Measurements from ENCODE around the gene MTIF2. TPM values are rescaled to one million over a fixed set of nuclear protein-coding genes. Genes with fewer than 3 reads are reported as not detected.
A peak's percentile ranks its signal among the peaks of the same experiment; 100 is the strongest.
"Not testable (repeated sequence)": the region's sequence is repeated elsewhere in the genome, so short reads cannot be mapped to it uniquely, and the experiment has no call there.

Gene MTIF2
- total RNA-seq, 1 experiment from 2014 or later: 41.2 TPM

DNA sequence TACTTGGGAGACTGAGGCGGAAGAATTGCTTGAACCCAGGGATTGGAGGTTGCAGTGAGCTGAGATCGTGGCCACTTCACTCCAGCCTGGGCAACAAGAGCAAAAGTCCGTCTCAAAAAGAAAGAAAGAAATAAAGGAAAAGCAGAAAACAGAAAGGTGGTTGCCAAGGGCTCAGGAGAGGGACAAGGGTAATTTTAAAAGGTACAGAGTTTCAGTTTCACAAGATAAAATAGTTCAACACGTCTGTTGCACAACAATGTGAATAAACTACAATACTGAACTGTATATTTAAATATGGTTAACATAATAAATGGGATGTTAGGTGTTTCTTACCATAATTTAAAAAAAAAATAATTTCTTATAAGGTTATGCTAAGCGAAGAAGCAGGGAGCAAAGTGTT is 23.6 kb downstream of the MTIF2 start:
- in situ Hi-C loops (cut with HindIII; ENCODE audit: low sequenced_read_pairs): no loop called here
- no peak for DNase-seq (ENCODE audit: low spot score)

DNA sequence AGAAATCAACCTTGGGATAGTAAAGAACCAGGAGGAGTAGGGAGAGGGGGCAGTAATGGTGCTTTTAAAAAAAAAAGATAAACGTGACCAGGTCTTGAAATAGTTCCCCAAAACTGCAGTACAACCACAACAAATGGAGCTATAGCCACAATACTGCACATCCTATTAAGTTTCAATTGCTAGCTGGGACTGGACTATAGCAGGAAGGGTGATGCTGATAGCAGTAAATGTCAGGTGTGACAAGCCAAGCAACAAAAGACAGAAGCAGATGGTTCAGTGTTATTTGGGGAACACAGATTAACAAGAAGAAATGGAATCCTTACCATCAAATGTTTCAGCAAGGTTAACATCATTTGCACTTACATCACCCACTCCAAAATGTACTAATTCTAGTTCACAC is 26.4 kb downstream of the MTIF2 start:
- DNase-seq (ENCODE audit: low spot score): no peak
- in situ Hi-C loops (cut with HindIII; ENCODE audit: low sequenced_read_pairs): no loop called here

DNA sequence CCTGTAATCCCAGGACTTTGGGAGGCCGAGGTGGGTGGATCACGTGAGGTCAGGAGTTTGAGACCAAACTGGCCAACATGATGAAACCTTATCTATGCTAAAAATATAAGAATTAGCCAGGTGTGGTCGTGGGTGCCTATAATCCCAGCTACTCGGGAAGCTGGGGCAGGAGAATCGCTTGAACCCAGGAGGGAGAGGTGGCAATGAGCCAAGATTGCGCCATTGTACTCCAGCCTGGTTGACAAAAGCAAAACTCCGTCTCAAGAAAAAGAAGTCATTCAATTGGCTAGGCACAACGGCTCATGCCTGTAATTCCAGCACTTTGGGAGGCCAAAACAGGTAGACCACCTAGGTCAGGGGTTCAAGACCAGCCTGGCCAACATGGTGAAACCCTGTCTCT is 27.4 kb downstream of the MTIF2 start:
- in situ Hi-C loops (cut with HindIII; ENCODE audit: low sequenced_read_pairs); DNase-seq (ENCODE audit: low spot score): not testable (repeated sequence)

DNA sequence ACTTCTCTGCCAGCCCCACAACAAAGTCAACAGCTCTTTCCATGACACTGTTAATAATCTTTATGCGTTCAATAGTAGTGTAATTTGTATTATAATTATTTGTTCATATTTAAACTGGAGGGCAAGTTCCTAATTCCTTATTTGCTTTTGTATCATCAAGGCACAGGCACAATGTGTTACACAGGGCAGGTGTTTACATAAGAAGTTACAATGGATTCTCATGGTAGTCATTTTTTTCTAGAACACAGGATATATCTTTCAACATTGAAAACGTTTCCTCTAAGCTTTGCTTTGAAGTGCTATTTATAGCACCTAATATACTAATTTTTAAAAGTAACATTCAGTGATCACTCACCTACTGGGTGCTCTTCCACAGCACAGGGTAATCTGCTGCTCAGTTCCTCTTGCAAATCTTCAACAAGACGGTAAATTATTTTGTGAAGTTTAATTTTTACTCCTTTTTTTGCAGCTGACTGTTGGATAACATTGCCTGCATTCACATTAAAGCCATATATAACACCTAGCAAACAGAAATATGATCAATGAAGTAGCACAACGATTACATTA is 29.3 kb downstream of the MTIF2 start:
- in situ Hi-C loops (cut with HindIII; ENCODE audit: low sequenced_read_pairs): no loop called here
- no peak for DNase-seq (ENCODE audit: low spot score)

DNA sequence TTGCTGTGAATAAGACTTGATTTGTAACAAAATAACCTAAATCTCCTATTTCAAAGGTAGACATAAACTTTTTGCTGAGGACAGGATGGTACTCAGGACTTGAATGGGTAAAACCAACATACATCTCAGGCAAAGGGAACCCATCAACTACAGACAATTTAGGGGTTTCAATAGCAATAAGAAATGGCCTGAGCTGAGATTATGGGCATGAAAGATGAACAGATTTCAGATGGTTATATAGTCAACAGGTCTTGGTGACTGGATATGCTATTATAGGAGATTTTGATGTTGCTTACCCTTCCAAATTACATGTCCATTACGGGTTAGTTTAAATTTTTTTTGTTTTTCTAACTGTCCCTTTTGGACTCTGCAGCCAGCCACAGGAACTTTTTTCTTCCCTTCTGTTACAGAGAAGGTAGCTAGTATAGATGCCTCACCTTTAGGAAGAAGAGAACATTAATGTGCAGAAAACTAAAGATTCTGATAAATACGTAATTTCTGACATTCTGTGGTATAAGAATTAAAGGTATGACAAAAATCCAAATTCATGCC is 32.0 kb downstream of the MTIF2 start:
- in situ Hi-C loops (cut with HindIII; ENCODE audit: low sequenced_read_pairs): no loop called here
- no peak for DNase-seq (ENCODE audit: low spot score)

DNA sequence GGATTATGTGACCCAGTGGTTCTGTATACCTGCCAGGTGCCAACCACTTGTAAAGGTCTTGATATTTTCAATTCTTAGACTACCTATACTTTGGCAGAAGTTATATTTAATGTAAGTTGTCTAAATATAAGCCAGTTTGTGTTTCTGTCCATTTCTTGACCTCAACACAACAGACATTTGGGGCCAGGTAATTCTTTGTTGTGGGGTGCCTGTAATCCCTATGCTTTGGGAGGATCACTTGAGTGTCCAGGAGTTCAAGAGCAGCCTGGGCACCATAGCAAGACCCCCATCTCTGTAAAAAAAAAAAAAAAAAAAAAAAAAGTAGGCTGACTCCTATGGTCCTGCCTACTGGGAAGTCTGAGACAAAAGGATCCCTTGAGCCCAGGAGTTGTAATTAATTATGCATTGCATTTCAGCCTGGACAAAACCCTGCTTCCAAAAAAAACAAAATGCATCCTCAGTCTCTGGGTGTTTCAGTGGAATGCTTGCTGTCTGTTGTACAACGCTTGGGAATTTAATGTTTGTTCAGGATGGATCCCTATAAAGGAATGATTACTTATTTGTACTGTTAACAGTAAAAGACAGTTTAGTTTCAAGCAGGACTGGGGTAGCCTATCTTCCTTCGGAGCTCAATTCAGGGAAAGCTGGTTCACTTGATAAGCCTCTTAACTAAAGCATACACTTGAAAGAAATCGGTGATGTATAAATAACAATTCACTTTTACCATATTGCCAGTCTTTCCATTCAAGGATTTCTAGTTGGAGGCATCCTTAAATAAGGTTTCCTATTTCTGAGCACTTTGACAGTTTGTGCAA is 33.1 kb downstream of the MTIF2 start:
- DNase-seq (ENCODE audit: low spot score): no peak
- in situ Hi-C loops (cut with HindIII; ENCODE audit: low sequenced_read_pairs): no loop called here

DNA sequence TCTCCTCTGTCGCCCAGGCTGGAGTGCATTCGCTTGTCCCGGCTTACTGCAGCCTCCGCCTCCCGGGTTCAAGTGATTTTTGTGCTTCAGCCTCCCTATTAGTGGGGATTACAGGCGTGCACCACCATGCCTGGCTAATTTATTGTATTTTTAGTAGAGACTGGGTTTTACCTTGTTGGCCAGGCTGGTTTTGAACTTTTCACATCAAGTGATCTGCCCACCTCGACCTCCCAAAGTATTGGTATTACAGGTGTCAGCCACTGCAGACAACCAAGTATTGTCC is 35.4 kb downstream of the MTIF2 start:
- no peak for DNase-seq (ENCODE audit: low spot score)
- in situ Hi-C loops (cut with HindIII; ENCODE audit: low sequenced_read_pairs): no loop called here

DNA sequence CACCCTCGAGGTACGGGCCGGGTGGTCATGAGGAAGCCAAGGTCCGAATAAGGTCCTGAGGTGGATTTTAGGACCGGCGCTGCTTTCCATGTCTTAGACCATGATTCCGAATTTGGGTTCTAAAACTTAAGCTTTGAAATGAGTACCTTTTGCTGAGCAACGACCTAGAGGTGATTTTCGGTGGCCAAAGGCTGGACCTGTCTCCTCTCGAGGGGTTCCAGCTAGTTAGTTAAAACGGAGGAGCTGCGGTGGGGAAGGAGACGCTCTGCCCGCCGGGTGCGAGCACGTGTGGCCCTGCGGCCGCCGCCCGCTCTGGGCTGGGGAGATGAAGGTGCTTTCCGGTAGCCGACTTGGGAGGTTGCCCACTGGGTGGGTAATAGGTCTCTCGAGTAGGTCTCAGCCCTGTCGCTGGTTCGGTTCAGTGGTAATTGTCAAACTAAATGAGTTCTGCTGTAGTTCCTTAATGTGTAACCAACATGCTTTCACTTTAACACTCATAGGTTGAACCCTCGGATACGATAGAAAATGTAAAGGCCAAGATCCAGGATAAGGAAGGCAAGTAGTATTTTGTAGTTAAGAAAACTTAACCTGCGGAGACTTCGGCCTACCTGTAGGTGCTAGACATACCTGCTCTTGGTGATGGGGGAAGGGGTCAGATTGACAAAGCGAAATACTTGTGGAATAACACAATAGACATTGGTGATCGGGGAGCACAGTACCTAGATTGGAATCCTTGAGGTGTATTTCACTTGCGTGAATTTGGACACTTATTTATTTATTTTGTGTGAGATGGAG is 36.0 kb downstream of the MTIF2 start:
- in situ Hi-C loops (cut with HindIII; ENCODE audit: low sequenced_read_pairs): no loop called here

DNA sequence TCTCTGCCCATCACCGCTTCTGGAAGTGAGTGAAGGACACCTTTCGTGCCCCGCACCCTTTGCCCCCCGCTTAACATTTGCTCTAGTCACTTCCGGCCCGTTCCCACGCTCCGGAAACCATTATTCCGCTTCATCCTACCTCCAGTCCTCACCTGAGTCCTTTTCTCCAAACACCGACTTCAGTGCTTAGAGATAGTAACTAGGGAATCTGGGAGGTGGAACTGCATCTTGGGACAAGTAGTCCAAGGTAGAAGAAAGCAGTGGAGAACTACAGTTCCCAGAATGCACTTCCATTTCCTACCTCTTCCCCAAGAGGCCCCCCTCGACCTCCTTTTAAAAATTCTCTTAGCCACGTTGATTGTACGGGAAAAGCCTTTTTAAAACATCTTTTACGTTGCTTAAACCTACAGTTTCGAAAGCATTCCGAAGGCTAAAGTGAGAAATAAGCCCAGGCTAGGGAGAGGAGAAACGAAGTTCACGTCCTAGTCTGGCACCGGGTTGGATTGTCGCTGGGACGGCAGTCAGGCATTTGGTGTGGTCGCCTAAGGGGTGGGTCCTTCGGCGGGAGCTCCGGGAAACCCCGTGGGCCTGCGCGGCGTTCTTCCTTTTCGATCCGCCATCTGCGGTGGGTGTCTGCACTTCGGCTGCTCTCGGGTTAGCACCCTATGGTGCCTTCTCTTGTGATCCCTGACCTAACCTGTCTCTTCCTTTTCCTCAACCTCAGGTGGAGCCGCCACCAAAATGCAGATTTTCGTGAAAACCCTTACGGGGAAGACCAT is 36.8 kb downstream of the MTIF2 start, which contains the start of the genes CLHC1 and RPS27A:
Gene CLHC1, minus strand, starts transcription at position 210 of the 779 bp plus-strand sequence. CDS start 9,882 bp downstream, outside the sequence.
Gene RPS27A, plus strand, starts transcription at position 605 of the 779 bp plus-strand sequence. Its CDS starts 137 bp downstream, at position 742.
- in situ Hi-C loops (cut with HindIII; ENCODE audit: low sequenced_read_pairs): no loop called here

More for the DNA sequence above, 36.0 kb downstream of the MTIF2 start:
- DNase-seq (ENCODE audit: low spot score): no peak

DNA sequence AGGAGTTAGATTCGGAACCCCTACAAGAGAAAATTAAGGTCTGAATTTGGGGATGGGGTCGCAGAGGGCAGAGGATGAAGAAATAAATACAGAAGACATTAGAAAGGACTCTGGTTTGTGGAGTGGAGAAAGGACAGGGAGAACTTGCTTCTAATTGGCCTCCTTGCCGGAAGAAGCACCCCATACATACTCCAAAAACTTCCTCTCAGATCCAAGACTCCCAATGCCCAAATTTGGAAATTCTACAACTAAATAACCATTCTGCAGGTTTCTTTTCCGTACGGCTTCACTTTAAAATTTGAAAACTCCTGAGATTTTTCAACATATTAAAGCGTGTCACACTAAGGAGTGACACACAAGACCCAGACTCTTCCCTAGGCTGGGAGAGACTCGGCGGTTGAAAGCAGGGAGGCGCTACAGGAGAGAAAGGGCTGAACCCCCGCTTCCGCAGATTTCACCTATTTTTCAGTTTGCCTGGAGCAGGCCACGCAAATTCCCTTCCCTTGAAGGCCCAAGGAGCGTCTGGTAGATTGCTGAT is 37.4 kb downstream of the MTIF2 start:
- in situ Hi-C loops (cut with HindIII; ENCODE audit: low sequenced_read_pairs): no loop called here
- DNase-seq (ENCODE audit: low spot score): no peak

More for the DNA sequence above, 36.8 kb downstream of the MTIF2 start, which contains the start of the genes CLHC1 and RPS27A:
- peak; percentile 99 for DNase-seq (ENCODE audit: low spot score)

DNA sequence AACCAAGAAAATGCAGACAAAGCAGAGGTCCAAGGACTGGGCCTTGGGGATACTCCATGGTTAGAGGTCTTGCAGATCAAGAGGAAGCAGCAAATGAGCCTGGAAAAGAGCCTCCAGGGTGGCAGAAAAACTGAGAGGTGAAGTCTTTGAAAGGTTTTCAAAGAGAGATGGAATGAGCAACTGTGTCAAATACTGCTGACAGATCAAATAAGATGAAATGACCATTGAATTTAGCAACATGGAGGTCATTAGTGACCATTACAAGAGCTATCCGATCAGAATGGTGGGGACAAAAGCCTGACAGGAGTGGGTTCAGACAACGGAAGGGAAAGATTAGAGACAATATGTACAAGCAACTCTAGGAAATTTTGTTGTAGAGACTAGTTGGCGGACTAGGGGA is 38.5 kb downstream of the MTIF2 start:
- no peak for DNase-seq (ENCODE audit: low spot score)
- in situ Hi-C loops (cut with HindIII; ENCODE audit: low sequenced_read_pairs): no loop called here

DNA sequence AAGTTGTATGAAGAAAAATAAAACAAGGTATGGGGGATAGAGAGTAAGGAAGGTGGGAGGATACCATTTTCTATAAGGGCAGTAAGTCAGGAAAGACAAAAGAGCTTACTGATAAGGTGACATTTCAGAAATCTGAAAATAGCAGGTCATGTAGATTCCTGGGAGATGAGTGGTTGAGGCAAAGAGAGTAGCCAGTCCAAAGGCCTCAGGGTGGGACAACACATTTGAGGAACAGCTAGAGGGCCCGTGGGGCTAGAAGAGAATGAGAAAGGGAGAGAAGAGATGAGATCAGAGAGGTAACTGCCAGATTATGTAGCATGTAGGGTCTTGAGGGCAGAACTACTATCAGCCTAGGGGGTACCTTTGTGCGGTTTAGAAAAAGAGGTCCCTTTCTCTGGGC is 39.8 kb downstream of the MTIF2 start:
- DNase-seq (ENCODE audit: low spot score): no peak
- in situ Hi-C loops (cut with HindIII; ENCODE audit: low sequenced_read_pairs): no loop called here

DNA sequence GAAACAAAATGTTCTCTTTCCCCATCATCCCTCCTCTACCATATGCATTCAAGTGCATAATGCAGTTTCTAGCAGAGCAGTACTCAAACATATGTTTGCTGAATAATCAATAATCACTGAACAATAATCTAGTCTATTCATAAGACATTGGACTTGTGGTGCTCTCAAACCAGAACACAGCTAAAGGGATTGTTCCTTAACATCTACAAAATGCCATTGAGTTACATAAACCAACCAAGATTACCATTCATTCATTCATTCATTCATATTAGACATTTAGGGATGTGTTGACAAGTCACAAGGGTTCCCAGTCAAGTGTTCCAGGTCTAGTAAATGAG is 40.8 kb downstream of the MTIF2 start:
- in situ Hi-C loops (cut with HindIII; ENCODE audit: low sequenced_read_pairs): no loop called here
- DNase-seq (ENCODE audit: low spot score): no peak

DNA sequence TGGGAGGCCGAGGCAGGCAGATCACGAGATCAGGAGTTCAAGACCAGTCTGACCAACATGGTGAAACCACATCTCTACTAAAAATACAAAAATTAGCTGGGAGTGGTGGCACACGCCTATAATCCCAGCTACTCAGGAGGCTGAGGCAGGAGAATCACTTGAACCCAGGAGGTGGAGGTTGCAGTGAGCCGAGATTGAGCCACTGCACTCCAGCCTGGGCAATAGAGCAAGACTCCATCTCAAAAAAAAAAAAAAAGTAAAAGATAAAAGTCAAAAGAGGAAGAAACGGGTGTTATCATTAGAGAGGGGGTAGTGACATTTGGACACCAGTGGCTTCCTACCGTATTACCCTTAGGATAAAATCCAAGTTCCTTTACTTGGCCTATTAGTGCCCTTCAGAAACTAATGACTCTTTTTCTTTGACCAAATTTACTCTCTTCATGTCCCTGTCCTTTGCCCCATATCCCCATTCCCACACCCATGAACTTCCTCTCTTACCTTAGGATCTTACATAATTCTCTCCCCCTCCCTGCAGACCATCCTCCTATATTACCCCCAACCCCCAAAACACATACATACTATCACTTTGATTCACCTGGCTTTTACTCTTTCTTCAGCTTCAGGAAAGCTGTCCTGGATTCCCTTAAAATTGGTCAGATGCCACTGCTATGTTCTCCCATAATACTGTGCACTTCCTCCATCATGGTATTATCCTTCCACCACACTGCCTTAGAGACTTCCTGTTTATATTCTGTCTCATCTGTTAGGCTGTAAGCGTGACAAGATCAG is 41.4 kb downstream of the MTIF2 start:
- in situ Hi-C loops (cut with HindIII; ENCODE audit: low sequenced_read_pairs); DNase-seq (ENCODE audit: low spot score): not testable (repeated sequence)

DNA sequence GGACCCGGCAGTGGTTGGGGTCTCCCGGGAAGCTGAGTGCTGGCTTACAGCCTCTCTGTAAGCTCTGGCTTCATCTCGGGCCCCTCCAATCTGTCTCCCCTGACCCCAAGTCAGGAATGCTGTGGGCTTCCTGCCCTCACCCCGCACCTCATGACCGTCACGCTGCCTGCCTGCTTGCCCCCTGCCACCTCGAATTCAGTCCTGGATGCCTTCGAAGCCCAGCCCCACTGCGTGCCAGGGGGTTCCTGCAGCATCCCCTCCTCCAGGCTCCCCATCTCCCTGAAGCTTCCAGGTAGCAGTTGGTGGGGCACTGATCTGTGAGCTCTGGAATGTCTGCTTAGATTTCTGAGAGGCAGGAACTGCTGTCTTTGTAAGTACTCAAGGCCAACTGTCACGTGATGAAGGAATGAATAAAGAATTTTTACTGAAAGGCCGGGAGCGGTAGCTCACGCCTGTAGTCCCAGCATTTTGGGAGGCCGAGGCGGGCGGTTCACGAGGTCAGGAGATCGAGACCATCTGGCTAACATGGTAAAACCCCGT is 43.5 kb downstream of the MTIF2 start:
- no peak for DNase-seq (ENCODE audit: low spot score)
- in situ Hi-C loops (cut with HindIII; ENCODE audit: low sequenced_read_pairs): no loop called here

DNA sequence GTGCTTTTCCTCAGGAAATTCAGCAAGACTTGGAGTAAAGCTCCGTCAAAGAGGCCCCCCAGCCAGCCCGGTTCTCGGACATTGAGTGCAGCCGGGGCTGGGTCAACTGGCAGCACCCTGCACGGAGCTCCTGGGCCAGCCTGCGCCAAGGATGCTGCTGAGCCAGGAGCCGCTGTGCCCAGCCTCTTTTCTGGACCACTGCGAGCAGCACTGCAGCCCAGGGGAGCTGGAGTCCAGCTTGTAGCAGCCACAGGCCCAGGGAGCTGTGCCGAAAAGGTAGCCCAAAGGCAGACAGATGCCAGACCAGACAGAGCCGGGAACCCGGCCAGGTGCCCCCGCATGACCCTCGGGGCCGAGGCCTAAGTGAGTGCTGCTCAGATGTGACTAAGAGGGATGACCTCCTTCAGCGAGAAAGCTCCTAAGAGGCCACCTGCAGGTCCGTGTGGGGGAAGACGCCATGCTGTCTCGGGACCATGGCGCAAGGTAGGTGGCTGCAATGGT is 44.2 kb downstream of the MTIF2 start:
- DNase-seq (ENCODE audit: low spot score): peak; percentile 46

DNA sequence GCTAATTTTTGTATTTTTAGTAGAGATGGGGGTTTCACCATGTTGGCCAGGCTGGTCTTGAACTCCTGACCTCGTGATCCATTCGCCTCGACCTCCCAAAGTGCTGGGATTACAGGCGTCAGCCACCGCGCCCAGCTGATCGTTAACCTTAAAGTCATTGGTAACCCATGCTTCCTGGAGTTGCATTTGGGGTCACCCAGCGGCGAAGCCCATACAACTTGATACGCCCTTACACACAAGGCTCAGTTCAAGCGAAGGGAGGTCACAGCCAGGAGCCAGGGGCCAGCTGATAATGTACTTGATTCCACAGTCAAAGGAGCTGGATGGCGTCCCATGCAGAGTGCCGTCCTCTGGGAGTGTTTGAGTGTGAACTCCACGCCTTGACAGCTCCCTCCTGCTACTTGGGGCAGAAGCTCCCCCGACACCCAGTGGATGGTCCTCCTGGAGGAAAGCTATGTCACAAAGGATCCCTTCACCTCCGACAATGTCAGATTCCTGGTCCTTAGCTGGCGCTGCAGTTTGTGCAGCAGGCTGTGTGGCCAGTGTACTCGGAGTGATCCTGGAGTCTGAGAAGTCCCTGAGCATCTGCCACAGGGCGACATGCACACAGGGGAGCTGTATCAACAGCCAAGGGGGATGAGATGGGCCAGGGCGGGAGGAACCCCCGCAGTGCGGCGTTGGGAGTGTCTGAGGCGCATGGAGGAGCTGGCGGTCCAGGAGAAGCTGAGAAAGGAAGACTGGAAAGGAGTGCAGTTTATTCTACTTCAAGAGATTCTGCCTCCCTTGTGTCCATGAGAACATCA is 44.9 kb downstream of the MTIF2 start:
- in situ Hi-C loops (cut with HindIII; ENCODE audit: low sequenced_read_pairs): no loop called here
- DNase-seq (ENCODE audit: low spot score): no peak

More for the DNA sequence above, 44.2 kb downstream of the MTIF2 start:
- in situ Hi-C loops (cut with HindIII; ENCODE audit: low sequenced_read_pairs): no loop called here

Data from G401 (cell line).